HEK293 (cell line): ENCODE results near the gene UBR4.

Experiments
- CTCF ChIA-PET: fragments of 350-600 bp; formaldehyde crosslinking; extraction: SDS; loops from one replicate; lab custom pipeline; 2021; ENCODE audit warnings: antibody characterized with exemption; lab: Yijun Ruan, JAX
- POLR2A ChIA-PET: fragments of 300-600 bp; formaldehyde crosslinking; extraction: SDS; loops from one replicate; lab custom pipeline; 2020; ENCODE audit warnings: antibody characterized with exemption, inconsistent platforms; lab: Yijun Ruan, JAX
- H3K27ac ChIP-seq: fragments of 200-500 bp; sonication (Bioruptor generic); 2 replicates; pipeline ENCODE4 v1.5.1; 2014; ENCODE audit warnings: low read depth, low read length, control low read depth, inconsistent platforms; ENCODE audit errors: extremely low read depth
- H3K36me3 ChIP-seq, 2 experiments: fragments of 200-500 bp in 1 of 2; sonication (Bioruptor generic) in 1 of 2; 1 replicate in 1 of 2; 2 replicates in 1 of 2; pipeline ENCODE4 v1.5.1; 2014 to 2017; ENCODE audit warnings: inconsistent platforms in 2 of 2, low read length in 2 of 2; ENCODE audit not compliant: control insufficient read depth in 2 of 2, insufficient read depth in 1 of 2
- H3K4me1 ChIP-seq: fragments of 200-500 bp; sonication (Bioruptor generic); 2 replicates; pipeline ENCODE4 v1.5.1; 2014; ENCODE audit warnings: mild to moderate bottlenecking, low read length, inconsistent platforms; ENCODE audit not compliant: control insufficient read depth, insufficient read depth
- H3K4me3 ChIP-seq: 2 replicates; pipeline ENCODE4 v1.5.1; 2011; ENCODE audit warnings: low read depth, mild to moderate bottlenecking, control low read depth, low read length, moderate library complexity
- H3K9me3 ChIP-seq: fragments of 200-500 bp; sonication (Bioruptor generic); 2 replicates; pipeline ENCODE4 v1.5.1; 2014; ENCODE audit warnings: low read depth, low read length, inconsistent platforms; ENCODE audit not compliant: control insufficient read depth, insufficient read depth
- EGR2 ChIP-seq: fragments of 450-650 bp; formaldehyde crosslinking; IDR thresholded peaks from 2 replicates; pipeline ENCODE4 v1.5.1; 2016; ENCODE audit warnings: low read depth, missing biosample characterization, missing genetic modification characterization
- GLIS1 ChIP-seq: fragments of 450-650 bp; formaldehyde crosslinking; IDR thresholded peaks from 2 replicates; pipeline ENCODE4 v1.5.1; 2016; ENCODE audit warnings: missing biosample characterization, missing genetic modification characterization
- KLF9 ChIP-seq: fragments of 450-650 bp; formaldehyde crosslinking; IDR thresholded peaks from 2 replicates; pipeline ENCODE4 v1.5.1; 2016; ENCODE audit warnings: missing biosample characterization, missing genetic modification characterization, low read depth
- PRDM10 ChIP-seq: fragments of 450-650 bp; formaldehyde crosslinking; IDR thresholded peaks from 2 replicates; pipeline ENCODE4 v1.5.1; 2016; ENCODE audit warnings: missing biosample characterization, missing genetic modification characterization
- SP3 ChIP-seq: fragments of 450-650 bp; formaldehyde crosslinking; IDR thresholded peaks from 2 replicates; pipeline ENCODE4 v1.5.1; 2016; ENCODE audit warnings: missing biosample characterization, missing genetic modification characterization
- SP7 ChIP-seq: fragments of 450-650 bp; formaldehyde crosslinking; IDR thresholded peaks from 2 replicates; pipeline ENCODE4 v1.5.1; 2016; ENCODE audit warnings: missing biosample characterization, missing genetic modification characterization
- WT1 ChIP-seq: fragments of 450-650 bp; formaldehyde crosslinking; IDR thresholded peaks from 2 replicates; pipeline ENCODE4 v1.5.1; 2016; ENCODE audit warnings: missing biosample characterization, missing genetic modification characterization
- ZBTB17 ChIP-seq: fragments of 450-650 bp; formaldehyde crosslinking; IDR thresholded peaks from 2 replicates; pipeline ENCODE4 v1.5.1; 2016; ENCODE audit warnings: missing biosample characterization, missing genetic modification characterization
- ZBTB20 ChIP-seq: fragments of 450-650 bp; formaldehyde crosslinking; IDR thresholded peaks from 2 replicates; pipeline ENCODE4 v1.5.1; 2016; ENCODE audit warnings: missing biosample characterization, missing genetic modification characterization
- ZBTB26 ChIP-seq: fragments of 450-650 bp; formaldehyde crosslinking; optimal IDR thresholded peaks from 2 replicates; pipeline ENCODE3; 2016; ENCODE audit warnings: missing biosample characterization, mild to moderate bottlenecking, missing genetic modification characterization
- ZBTB6 ChIP-seq: fragments of 450-650 bp; formaldehyde crosslinking; IDR thresholded peaks from 2 replicates; pipeline ENCODE4 v1.5.1; 2017; ENCODE audit warnings: missing biosample characterization, missing genetic modification characterization
- ZBTB8A ChIP-seq: fragments of 450-650 bp; formaldehyde crosslinking; IDR thresholded peaks from 2 replicates; pipeline ENCODE4 v1.5.1; 2016; ENCODE audit warnings: missing biosample characterization, missing genetic modification characterization
- ZNF169 ChIP-seq: fragments of 450-650 bp; formaldehyde crosslinking; IDR thresholded peaks from 2 replicates; pipeline ENCODE4 v1.5.1; 2016; ENCODE audit warnings: missing biosample characterization, missing genetic modification characterization
- ZNF223 ChIP-seq: fragments of 450-650 bp; formaldehyde crosslinking; IDR thresholded peaks from 2 replicates; pipeline ENCODE4 v1.5.1; 2016; ENCODE audit warnings: missing biosample characterization, missing genetic modification characterization
- ZNF433 ChIP-seq: fragments of 450-650 bp; formaldehyde crosslinking; IDR thresholded peaks from 2 replicates; pipeline ENCODE4 v1.5.1; 2016; ENCODE audit warnings: missing biosample characterization, missing genetic modification characterization, low read depth
- ZNF548 ChIP-seq: fragments of 450-650 bp; formaldehyde crosslinking; IDR thresholded peaks from 2 replicates; pipeline ENCODE4 v1.5.1; 2016; ENCODE audit warnings: missing biosample characterization, missing genetic modification characterization
- ZNF600 ChIP-seq: fragments of 450-650 bp; formaldehyde crosslinking; IDR thresholded peaks from 2 replicates; pipeline ENCODE4 v1.5.1; 2016; ENCODE audit warnings: missing biosample characterization, missing genetic modification characterization
- ZNF768 ChIP-seq: fragments of 450-650 bp; formaldehyde crosslinking; IDR thresholded peaks from 2 replicates; pipeline ENCODE4 v1.5.1; 2018; ENCODE audit warnings: missing biosample characterization, mild to moderate bottlenecking, missing genetic modification characterization
- ZNF777 ChIP-seq: fragments of 450-650 bp; formaldehyde crosslinking; IDR thresholded peaks from 2 replicates; pipeline ENCODE4 v1.5.1; 2017; ENCODE audit warnings: missing biosample characterization, missing genetic modification characterization, borderline replicate concordance
- ZSCAN30 ChIP-seq: fragments of 450-650 bp; IDR thresholded peaks from 2 replicates; pipeline ENCODE4 v1.5.1; 2018; ENCODE audit warnings: missing biosample characterization, mild to moderate bottlenecking, missing genetic modification characterization, moderate library complexity
- TF ChIP-seq, protein P1 (sequence below): fragments of 450-650 bp; formaldehyde crosslinking; IDR thresholded peaks from 2 replicates; pipeline ENCODE4 v1.5.1; 2016; ENCODE audit warnings: missing biosample characterization, missing genetic modification characterization
- TF ChIP-seq, protein P2 (sequence below): fragments of 450-650 bp; formaldehyde crosslinking; IDR thresholded peaks from 2 replicates; pipeline ENCODE4 v1.5.1; 2016; ENCODE audit warnings: missing biosample characterization, missing genetic modification characterization
- TF ChIP-seq, protein P3 (sequence below): fragments of 450-650 bp; formaldehyde crosslinking; IDR thresholded peaks from 2 replicates; pipeline ENCODE4 v1.5.1; 2016; ENCODE audit warnings: missing biosample characterization, missing genetic modification characterization

UBR4 gene

GRCh38 chr1:19067912-19068638 is 142.0 kb downstream of the UBR4 start (continued):
- no peak for TF ChIP-seq ZBTB26 (tag by site-specific recombination)

- H3K36me3 ChIP-seq = no peaks in the 10 kb centered on the region
- TF ChIP-seq WT1 (tag by site-specific recombination) (no peak), ZNF548 (peak; percentile 83; the same call in 1 of the 2 replicates), ZNF169 (tag by site-specific recombination) (no peak), ZNF777 (no peak), EGR2 (tag by site-specific recombination) (no peak), ZNF223 (tag by site-specific recombination) (no peak), PRDM10 (tag by site-specific recombination) (0 out of 2 replicates have a peak, but pooled peaks have one; percentile 7), ZNF600 (peak; percentile 65), ZBTB20 (tag by site-specific recombination) (0 out of 2 replicates have a peak, but pooled peaks have one; percentile 25), ZNF768 (tag by site-specific recombination) (peak; percentile 76; the same call in 1 of the 2 replicates), ZSCAN30 (tag by site-specific recombination) (peak; percentile 50; the same call in 1 of the 2 replicates), ZBTB17 (peak; percentile 61; the same call in 1 of the 2 replicates), KLF9 (tag by site-specific recombination) (no peak), ZBTB6 (tag by site-specific recombination) (peak; percentile 53; the same call in 1 of the 2 replicates), SP3 (tag by site-specific recombination) (no peak), ZBTB8A (peak; percentile 64; the same call in 1 of the 2 replicates), ZNF433 (tag by site-specific recombination) (no peak), GLIS1 (0 out of 2 replicates have a peak, but pooled peaks have one; percentile 13), SP7 (peak; percentile 19; the same call in 1 of the 2 replicates)
- TF ChIP-seq, protein P1, sequence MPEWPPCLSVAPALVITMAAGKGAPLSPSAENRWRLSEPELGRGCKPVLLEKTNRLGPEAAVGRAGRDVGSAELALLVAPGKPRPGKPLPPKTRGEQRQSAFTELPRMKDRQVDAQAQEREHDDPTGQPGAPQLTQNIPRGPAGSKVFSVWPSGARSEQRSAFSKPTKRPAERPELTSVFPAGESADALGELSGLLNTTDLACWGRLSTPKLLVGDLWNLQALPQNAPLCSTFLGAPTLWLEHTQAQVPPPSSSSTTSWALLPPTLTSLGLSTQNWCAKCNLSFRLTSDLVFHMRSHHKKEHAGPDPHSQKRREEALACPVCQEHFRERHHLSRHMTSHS (tag by site-specific recombination) = no peak
- TF ChIP-seq, protein P2, sequence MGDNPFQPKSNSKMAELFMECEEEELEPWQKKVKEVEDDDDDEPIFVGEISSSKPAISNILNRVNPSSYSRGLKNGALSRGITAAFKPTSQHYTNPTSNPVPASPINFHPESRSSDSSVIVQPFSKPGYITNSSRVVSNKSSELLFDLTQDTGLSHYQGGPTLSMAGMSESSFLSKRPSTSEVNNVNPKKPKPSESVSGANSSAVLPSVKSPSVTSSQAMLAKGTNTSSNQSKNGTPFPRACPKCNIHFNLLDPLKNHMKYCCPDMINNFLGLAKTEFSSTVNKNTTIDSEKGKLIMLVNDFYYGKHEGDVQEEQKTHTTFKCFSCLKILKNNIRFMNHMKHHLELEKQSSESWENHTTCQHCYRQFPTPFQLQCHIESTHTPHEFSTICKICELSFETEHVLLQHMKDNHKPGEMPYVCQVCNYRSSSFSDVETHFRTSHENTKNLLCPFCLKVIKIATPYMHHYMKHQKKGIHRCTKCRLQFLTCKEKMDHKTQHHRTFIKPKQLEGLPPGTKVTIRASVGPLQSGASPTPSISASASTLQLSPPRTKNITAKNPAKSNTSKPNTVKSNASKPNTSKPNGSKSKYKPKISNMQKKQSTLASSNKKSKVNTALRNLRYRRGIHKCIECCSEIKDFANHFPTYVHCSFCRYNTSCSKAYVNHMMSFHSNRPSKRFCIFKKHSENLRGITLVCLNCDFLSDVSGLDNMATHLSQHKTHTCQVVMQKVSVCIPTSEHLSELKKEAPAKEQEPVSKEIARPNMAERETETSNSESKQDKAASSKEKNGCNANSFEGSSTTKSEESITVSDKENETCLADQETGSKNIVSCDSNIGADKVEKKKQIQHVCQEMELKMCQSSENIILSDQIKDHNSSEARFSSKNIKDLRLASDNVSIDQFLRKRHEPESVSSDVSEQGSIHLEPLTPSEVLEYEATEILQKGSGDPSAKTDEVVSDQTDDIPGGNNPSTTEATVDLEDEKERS (tag by site-specific recombination) = no peak
- TF ChIP-seq, protein P3, sequence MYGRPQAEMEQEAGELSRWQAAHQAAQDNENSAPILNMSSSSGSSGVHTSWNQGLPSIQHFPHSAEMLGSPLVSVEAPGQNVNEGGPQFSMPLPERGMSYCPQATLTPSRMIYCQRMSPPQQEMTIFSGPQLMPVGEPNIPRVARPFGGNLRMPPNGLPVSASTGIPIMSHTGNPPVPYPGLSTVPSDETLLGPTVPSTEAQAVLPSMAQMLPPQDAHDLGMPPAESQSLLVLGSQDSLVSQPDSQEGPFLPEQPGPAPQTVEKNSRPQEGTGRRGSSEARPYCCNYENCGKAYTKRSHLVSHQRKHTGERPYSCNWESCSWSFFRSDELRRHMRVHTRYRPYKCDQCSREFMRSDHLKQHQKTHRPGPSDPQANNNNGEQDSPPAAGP (tag by site-specific recombination) = no peak
- no peak overlapping the region for H3K27ac ChIP-seq
- no peak overlapping the region for H3K4me3 ChIP-seq
- H3K9me3 ChIP-seq = no peaks in the 10 kb centered on the region
- CTCF ChIA-PET = interaction anchor here (0.9 to 1.4 kb wide), 3 partner anchors 11 to 160 kb away, joined by 3 to 6 read pairs (median 3); no protein-coding TSS in a partner anchor
- no peaks in the 10 kb centered on the region for H3K4me1 ChIP-seq
- POLR2A ChIA-PET = no interaction called here
Measured at GRCh38 chr1:19067182-19067911, 142.7 kb downstream of the UBR4 start.
